H1 (cell line): ENCODE results near the gene MAP3K14. TPM values are rescaled to one million over a fixed set of nuclear protein-coding genes. Genes with fewer than 3 reads are reported as not detected.

Source experiments
- CTCF ChIA-PET: fragments of 300-600 bp; sonication (Branson Sonifier 250); formaldehyde crosslinking; loops from one replicate; lab custom pipeline; 2021; ENCODE audit not compliant: partially characterized antibody; lab: Charles Lee
- POLR2A ChIA-PET: fragments of 300-600 bp; sonication (Branson Sonifier 250); formaldehyde crosslinking; loops from one replicate; lab custom pipeline; 2021; ENCODE audit warnings: inconsistent platforms; ENCODE audit not compliant: partially characterized antibody; lab: Charles Lee
- DNase-seq, 2 experiments: peaks; one replicate each; pipeline versions ENCODE4 v3.0.0 to v3.0.0-alpha.2; 2010 to 2022; ENCODE audit warnings: low spot score in 2 of 2, low read depth in 1 of 2, mixed read lengths in 1 of 2
- FAIRE-seq: peaks from 2 replicates; lab custom pipeline; 2011; peaks lifted over from hg19 to GRCh38; lab: Jason Lieb, UNC
- H2AFZ ChIP-seq: 2 replicates; pipeline ENCODE4 v1.8.1; 2012; ENCODE audit warnings: low read length, inconsistent platforms
- H2AK5ac ChIP-seq: 2 replicates; pipeline ENCODE4 v1.6.1; 2013; ENCODE audit warnings: low read depth, low read length
- H2BK120ac ChIP-seq: replicated peaks from 2 replicates; pipeline ENCODE3; 2013; ENCODE audit warnings: low read depth, low read length, inconsistent platforms
- H2BK12ac ChIP-seq: 2 replicates; pipeline ENCODE4 v1.6.1; 2013; ENCODE audit warnings: low read depth, low read length
- H2BK15ac ChIP-seq: 2 replicates; pipeline ENCODE4 v1.6.1; 2013; ENCODE audit warnings: low read length
- H2BK20ac ChIP-seq: 2 replicates; pipeline ENCODE4 v1.6.1; 2013; ENCODE audit warnings: low read length
- H2BK5ac ChIP-seq: 2 replicates; pipeline ENCODE4 v1.6.1; 2013; ENCODE audit warnings: low read depth, low read length
- H3K14ac ChIP-seq: 2 replicates; pipeline ENCODE4 v1.6.1; 2013; ENCODE audit warnings: inconsistent platforms; ENCODE audit not compliant: insufficient read length
- H3K18ac ChIP-seq: 2 replicates; pipeline ENCODE4 v1.6.1; 2013; ENCODE audit warnings: low read length; ENCODE audit errors: extremely low read depth
- H3K23ac ChIP-seq: 2 replicates; pipeline ENCODE4 v1.6.1; 2013; ENCODE audit warnings: inconsistent platforms; ENCODE audit not compliant: insufficient read length
- H3K23me2 ChIP-seq: 2 replicates; pipeline ENCODE4 v1.6.1; 2013; ENCODE audit warnings: low read depth, low read length
- H3K27ac ChIP-seq: 2 replicates; pipeline ENCODE4 v1.6.1; 2011; ENCODE audit warnings: low read depth, low read length, inconsistent platforms
- H3K27me3 ChIP-seq, 4 experiments: replicated peaks in 1 of 4; 1 replicate in 1 of 4; 2 replicates in 3 of 4; pipeline versions ENCODE4 v1.6.1 to v1.8.1; 2011 to 2013; ENCODE audit warnings: low read length in 3 of 4, mild to moderate bottlenecking in 3 of 4, inconsistent platforms in 2 of 4, mixed read lengths in 2 of 4, moderate library complexity in 1 of 4; ENCODE audit not compliant: control insufficient read depth in 3 of 4, insufficient read depth in 3 of 4; ENCODE audit errors: extremely low read depth in 1 of 4
- H3K36me3 ChIP-seq, 4 experiments: 2 replicates each; pipeline versions ENCODE4 v1.6.1 to v1.8.1; 2011 to 2013; ENCODE audit warnings: mild to moderate bottlenecking in 4 of 4, low read length in 3 of 4, moderate library complexity in 2 of 4, control low read depth in 1 of 4, inconsistent platforms in 1 of 4; ENCODE audit not compliant: insufficient read depth in 4 of 4, control insufficient read depth in 2 of 4
- H3K4ac ChIP-seq: replicated peaks from 2 replicates; pipeline ENCODE3; 2013; ENCODE audit warnings: low read length, low read depth, mixed read lengths, inconsistent platforms; ENCODE audit not compliant: insufficient read length
- H3K4me1 ChIP-seq, 4 experiments: replicated peaks in 1 of 4; 1 replicate in 1 of 4; 2 replicates in 3 of 4; pipeline versions ENCODE4 v1.6.1 to v1.8.1; 2011 to 2013; ENCODE audit warnings: low read length in 3 of 4, inconsistent platforms in 2 of 4, mixed read lengths in 1 of 4; ENCODE audit not compliant: insufficient read depth in 4 of 4, control insufficient read depth in 3 of 4
- H3K4me2 ChIP-seq, 2 experiments: 2 replicates each; pipeline versions ENCODE4 v1.6.1 to v1.8.1; 2011 to 2013; ENCODE audit warnings: low read depth in 2 of 2, low read length in 2 of 2, control low read depth in 1 of 2, inconsistent platforms in 1 of 2, mild to moderate bottlenecking in 1 of 2; ENCODE audit not compliant: insufficient read depth in 1 of 2
- H3K4me3 ChIP-seq, 4 experiments: fragments of 200-600, 300-600 bp in 1 of 4; sonication (generic), shearing (Covaris generic), sonication (Bioruptor Twin) in 1 of 4; 2 replicates each; pipeline versions ENCODE4 v1.5.1 to v1.8.1; 2011 to 2016; ENCODE audit warnings: low read length in 4 of 4, low read depth in 3 of 4, control low read depth in 2 of 4, inconsistent platforms in 2 of 4, mild to moderate bottlenecking in 2 of 4, mixed read lengths in 1 of 4, moderate library complexity in 1 of 4; ENCODE audit not compliant: insufficient read depth in 2 of 4; ENCODE audit errors: extremely low read depth in 1 of 4
- H3K56ac ChIP-seq: replicated peaks from 2 replicates; pipeline ENCODE3; 2013; ENCODE audit warnings: low read depth, mild to moderate bottlenecking, mixed read lengths, low read length, inconsistent platforms; ENCODE audit not compliant: insufficient read length
- H3K79me1 ChIP-seq: 2 replicates; pipeline ENCODE4 v1.6.1; 2013; ENCODE audit warnings: low read depth, low read length, control low read depth
- H3K79me2 ChIP-seq, 2 experiments: 2 replicates each; pipeline versions ENCODE4 v1.6.1 to v1.8.1; 2012 to 2013; ENCODE audit warnings: low read length in 2 of 2, mild to moderate bottlenecking in 2 of 2, inconsistent platforms in 1 of 2; ENCODE audit not compliant: insufficient read depth in 2 of 2, control insufficient read depth in 1 of 2
- H3K9ac ChIP-seq, 4 experiments: replicated peaks in 1 of 4; 1 replicate in 1 of 4; 2 replicates in 3 of 4; pipeline versions ENCODE4 v1.6.1 to v1.8.1; 2011 to 2013; ENCODE audit warnings: low read depth in 3 of 4, low read length in 3 of 4, control low read depth in 2 of 4, mild to moderate bottlenecking in 2 of 4, moderate library complexity in 2 of 4, inconsistent platforms in 1 of 4; ENCODE audit errors: extremely low read depth in 1 of 4
- H3K9me3 ChIP-seq, 2 experiments: 2 replicates each; pipeline versions ENCODE4 v1.6.1 to v1.8.1; 2012 to 2013; ENCODE audit warnings: mild to moderate bottlenecking in 2 of 2, moderate library complexity in 2 of 2, control low read depth in 1 of 2, inconsistent platforms in 1 of 2, low read depth in 1 of 2, low read length in 1 of 2, mixed read lengths in 1 of 2; ENCODE audit not compliant: insufficient read depth in 2 of 2
- H4K20me1 ChIP-seq, 2 experiments: replicated peaks in 1 of 2; 2 replicates each; pipeline versions ENCODE3 to v1.8.1; 2011 to 2013; ENCODE audit warnings: inconsistent platforms in 2 of 2, low read length in 2 of 2, mild to moderate bottlenecking in 1 of 2; ENCODE audit not compliant: insufficient read depth in 2 of 2, control insufficient read depth in 1 of 2
- H4K5ac ChIP-seq: 2 replicates; pipeline ENCODE4 v1.6.1; 2013; ENCODE audit warnings: low read length, low read depth, mixed read lengths, inconsistent platforms; ENCODE audit not compliant: insufficient read length
- H4K8ac ChIP-seq: 2 replicates; pipeline ENCODE4 v1.8.0; 2013; ENCODE audit warnings: mild to moderate bottlenecking, moderate library complexity, low read length, inconsistent platforms; ENCODE audit not compliant: insufficient read depth; ENCODE audit errors: extremely low read depth
- H4K91ac ChIP-seq: replicated peaks from 2 replicates; pipeline ENCODE3; 2013; ENCODE audit warnings: low read length, mixed read lengths, inconsistent platforms; ENCODE audit not compliant: insufficient read length
- BACH1 ChIP-seq: IDR thresholded peaks from 2 replicates; pipeline ENCODE4 v1.6.1; 2012; ENCODE audit warnings: low read length, improper control_type of control experiment
- BCL11A ChIP-seq, 2 experiments: IDR thresholded peaks; one replicate each; pipeline ENCODE4 v1.6.1; 2011; ENCODE audit warnings: low read depth in 2 of 2, low read length in 2 of 2, mild to moderate bottlenecking in 2 of 2
- CBX5 ChIP-seq: fragments of 300-800, 300-1000 bp; sonication (generic); IDR thresholded peaks from 2 replicates; pipeline ENCODE4 v1.7.1; 2016; ENCODE audit warnings: antibody characterized with exemption, low read length, low read depth
- EZH2 ChIP-seq: fragments of 200-600 bp; sonication (generic); IDR thresholded peaks from 2 replicates; pipeline ENCODE4 v1.7.1; 2012; ENCODE audit warnings: low read depth, mild to moderate bottlenecking, moderate library complexity, low read length, inconsistent platforms; ENCODE audit not compliant: severe bottlenecking
- GABPA ChIP-seq: IDR thresholded peaks from 2 replicates; pipeline ENCODE4 v1.6.1; 2011; ENCODE audit warnings: mild to moderate bottlenecking, low read length, moderate library complexity, borderline replicate concordance; ENCODE audit not compliant: insufficient read depth
- GTF2F1 ChIP-seq: IDR thresholded peaks from 2 replicates; pipeline ENCODE4 v1.6.1; 2012; ENCODE audit warnings: low read depth, low read length, improper control_type of control experiment, borderline replicate concordance
- JUND ChIP-seq: IDR thresholded peaks from 2 replicates; pipeline ENCODE4 v1.6.1; 2011; ENCODE audit warnings: mild to moderate bottlenecking, improper control_type of control experiment, low read length
- MAFK ChIP-seq: IDR thresholded peaks from 2 replicates; pipeline ENCODE4 v1.6.1; 2012; ENCODE audit warnings: low read depth, mild to moderate bottlenecking, improper control_type of control experiment, low read length
- NRF1 ChIP-seq: IDR thresholded peaks from 2 replicates; pipeline ENCODE4 v1.6.1; 2011; ENCODE audit warnings: mild to moderate bottlenecking, low read depth, low read length, improper control_type of control experiment
- RAD21 ChIP-seq, 2 experiments: IDR thresholded peaks in 1 of 2; conservative IDR thresholded peaks in 1 of 2; 2 replicates each; pipeline ENCODE4 v1.6.1; 2011; ENCODE audit warnings: low read depth in 2 of 2, low read length in 2 of 2, improper control_type of control experiment in 1 of 2, inconsistent platforms in 1 of 2, mild to moderate bottlenecking in 1 of 2, moderate library complexity in 1 of 2
- RBBP5 ChIP-seq: IDR thresholded peaks from 2 replicates; pipeline ENCODE4 v1.7.1; 2012; ENCODE audit warnings: low read depth, mild to moderate bottlenecking, inconsistent platforms, low read length, moderate library complexity, borderline replicate concordance
- RNF2 ChIP-seq: fragments of 200-900, 300-1000 bp; sonication (generic); IDR thresholded peaks from 2 replicates; pipeline ENCODE4 v1.7.1; 2016; ENCODE audit warnings: borderline replicate concordance, low read depth, mild to moderate bottlenecking, antibody characterized with exemption, low read length; ENCODE audit not compliant: poor library complexity, severe bottlenecking; ENCODE audit errors: missing control alignments
- SP1 ChIP-seq: IDR thresholded peaks from 2 replicates; pipeline ENCODE4 v1.6.1; 2011; ENCODE audit warnings: low read depth, low read length
- TAF7 ChIP-seq: optimal IDR thresholded peaks from 2 replicates; pipeline ENCODE3; 2011; ENCODE audit warnings: low read depth, mild to moderate bottlenecking, inconsistent platforms, low read length, moderate library complexity, borderline replicate concordance
- WGBS, 2 experiments: shearing (Covaris generic) in 1 of 2; methylation state at CpG; one replicate each; pipeline versions ENCODE4 v1.1.6 to v1.1.7; 2013 to 2015; ENCODE audit warnings: low lambda C conversion rate in 2 of 2, mixed read lengths in 2 of 2, inconsistent platforms in 1 of 2, low coverage in 1 of 2, missing lambda C conversion rate in 1 of 2; ENCODE audit not compliant: insufficient replicate concordance in 2 of 2, insufficient coverage in 1 of 2, insufficient read length in 1 of 2; ENCODE audit errors: extremely low coverage in 1 of 2, missing lambda C conversion rate in 1 of 2; 5-methylcytosine and 5-hydroxymethylcytosine counted together
- polyA plus RNA-seq, 7 experiments: library from polyadenylated mRNA; depleted of rRNA in 3 of 7; stranded (reverse) in 5 of 7; unstranded in 2 of 7; fragments of >200 nt in 5 of 7; fragments of 200-250 nt in 2 of 7; gene quantifications; 1 replicate in 5 of 7; 2 replicates in 1 of 7; 4 replicates in 1 of 7; pipeline versions ENCODE4 v1.2.1 to v1.2.3, GENCODE V29; 2011 to 2013; ENCODE audit warnings: missing spikeins in 2 of 7, mixed read lengths in 2 of 7
- total RNA-seq: library from RNA; stranded (reverse); fragmentation: NEBNext Ultra II Directional; extraction: Animal tissue kit (Norgen Biotek cat#: 25700); gene quantifications from 2 replicates; pipeline ENCODE4 v1.2.1, GENCODE V29; 2021

MAP3K14 gene
- total and polyA plus RNA-seq, 2 of the 8 experiments (the other 6 are each of a cell fraction or from before 2014, with no cell fraction given), result 5.2 to 6.1 TPM

DNA sequence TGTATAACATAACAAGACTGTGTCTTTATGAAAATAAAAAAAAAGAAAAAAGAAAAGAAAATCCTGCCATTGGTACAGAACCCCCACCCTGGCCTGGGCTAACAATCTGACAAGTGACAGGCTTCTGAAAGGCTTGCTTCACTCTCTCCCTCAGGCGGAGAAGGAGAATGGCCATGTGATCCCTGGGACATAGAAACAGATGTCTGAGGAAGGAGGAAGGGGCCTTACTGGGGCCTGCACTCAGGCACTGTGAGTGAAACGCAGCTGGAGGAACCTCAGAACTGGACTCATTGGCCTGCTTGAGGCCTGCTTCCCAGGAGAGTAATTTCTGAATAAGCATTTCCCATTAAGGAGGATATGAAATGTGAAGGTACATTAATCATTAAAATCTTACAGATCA, 17.5 kb downstream of the MAP3K14 start:
- H3K4me2 ChIP-seq, result no peak overlapping the region
- no peak overlapping the region for H3K9ac ChIP-seq
- H2BK12ac ChIP-seq, result no peak overlapping the region
- H3K14ac ChIP-seq, result no peak overlapping the region
- H3K4ac ChIP-seq, result no peak overlapping the region
- no peaks in the 10 kb centered on the region for H3K4me1 ChIP-seq
- H3K79me1 ChIP-seq, result peaks cover 8% of the 10 kb centered on the region
- H2BK15ac ChIP-seq, result no peak overlapping the region
- H3K4me3 ChIP-seq, result no peak overlapping the region
- no peak overlapping the region for H4K8ac ChIP-seq
- no peak for FAIRE-seq
- H2BK20ac ChIP-seq, result no peak overlapping the region
- H2BK120ac ChIP-seq, result no peak overlapping the region
- no peak overlapping the region for H3K18ac ChIP-seq
- H3K27me3 ChIP-seq, result no peaks in the 10 kb centered on the region
- H3K27ac ChIP-seq, result no peak overlapping the region
- H4K20me1 ChIP-seq, result peaks cover 3 to 6% of the 10 kb centered on the region in 2 experiments
- WGBS, 2 experiments, result 91% methylated on average over 2 of the region's 2 CpGs; no CpG with 5 or more reads in 1 of the 2 experiments
- no peak overlapping the region for H3K23ac ChIP-seq
- no peak overlapping the region for H4K91ac ChIP-seq
- H2BK5ac ChIP-seq, result no peak overlapping the region
- ChIA-PET POLR2A (interaction anchor here (1.2 to 2.6 kb wide), 2 partner anchors 17 to 71 kb away, joined by 3 to 10 read pairs; partner anchors contain the start of gene MAP3K14), CTCF (interaction anchor here (1.1 to 2.0 kb wide), 9 partner anchors 16 to 126 kb away, joined by 3 to 10 read pairs (median 4); no protein-coding TSS in a partner anchor)
- DNase-seq, result no peak
- no peak overlapping the region for H3K56ac ChIP-seq
- H3K9me3 ChIP-seq, result no peaks in the 10 kb centered on the region
- peaks cover 0 to 6% of the 10 kb centered on the region in 2 experiments; a peak in 1 of 4 replicates for H3K79me2 ChIP-seq
- no peaks in the 10 kb centered on the region for H3K36me3 ChIP-seq
- no peaks in the 10 kb centered on the region for H3K23me2 ChIP-seq
- no peak overlapping the region for H2AFZ ChIP-seq
- no peak overlapping the region for H2AK5ac ChIP-seq
- no peak overlapping the region for H4K5ac ChIP-seq
- TF ChIP-seq BACH1 (no peak), TAF7 (no peak), GTF2F1 (no peak), MAFK (no peak), NRF1 (no peak), RBBP5 (no peak), EZH2 (no peak), JUND (no peak), CBX5 (no peak), SP1 (no peak), BCL11A (IDR thresholded peaks at IDR 0.05; ENCODE audit: low read depth in 2 of 2, low read length in 2 of 2) (no peak), RAD21 (IDR thresholded peaks at IDR 0.05 in 1 of 2, conservative IDR thresholded peaks at IDR 0.05 in 1 of 2; ENCODE audit: low read depth in 2 of 2, low read length in 2 of 2) (no peak), GABPA (no peak), RNF2 (no peak)
